A549 (cell line): ENCODE measurements around the gene PHAF1.

Experiments used
- CTCF ChIP-seq: fragments of >200 bp; sonication (Bioruptor Twin); formaldehyde crosslinking; IDR thresholded peaks from 3 replicates; pipeline ENCODE4 v1.5.1; 2016
- MAX ChIP-seq: IDR thresholded peaks from 2 replicates; pipeline ENCODE4 v1.6.1; 2012
- NR3C1 ChIP-seq: fragments of >200 bp; sonication (Bioruptor Twin); formaldehyde crosslinking; IDR thresholded peaks from 3 replicates; pipeline ENCODE4 v1.6.1; 2017
- POLR2A ChIP-seq: IDR thresholded peaks from 2 replicates; pipeline ENCODE4 v1.6.1; 2012; ENCODE audit warnings: mild to moderate bottlenecking, low read length
- POLR2AphosphoS2 ChIP-seq: conservative IDR thresholded peaks from 2 replicates; pipeline ENCODE4 v1.6.1; 2012; ENCODE audit warnings: low read length, improper control_type of control experiment, inconsistent platforms

- TF ChIP-seq POLR2A (no peak), NR3C1 (no peak), MAX (no peak), CTCF (no peak), POLR2AphosphoS2 (no peak)
These were observed 63.6 kb downstream of the PHAF1 start for GRCh38 chr16:67173323-67173722.
